HG03039 (cell line): Measurements from ENCODE around the gene GOLGA8A.
"Not testable (repeated sequence)": the region's sequence is repeated elsewhere in the genome, so short reads cannot be mapped to it uniquely, and the experiment has no call there.

ENCODE experiments used
- ATAC-seq: cut with Tn5 transposase; IDR thresholded peaks from one replicate; pipeline ENCODE4 v1.9.1; 2021; ENCODE audit warnings: mild to moderate bottlenecking, moderate library complexity; ENCODE audit not compliant: unreplicated experiment

Gene GOLGA8A

GRCh38 chr15:34409511-34409910, 28.1 kb downstream of the GOLGA8A start:
- ATAC-seq: not testable (repeated sequence)

- not testable (repeated sequence) for ATAC-seq
Measured at GRCh38 chr15:34408973-34409372, 28.6 kb downstream of the GOLGA8A start.

GRCh38 chr15:34403899-34404298, 33.7 kb downstream of the GOLGA8A start:
- ATAC-seq: not testable (repeated sequence)

GRCh38 chr15:34403160-34403598, 34.4 kb downstream of the GOLGA8A start:
- not testable (repeated sequence) for ATAC-seq

GRCh38 chr15:34397637-34398259, 39.9 kb downstream of the GOLGA8A start:
- not testable (repeated sequence) for ATAC-seq

GRCh38 chr15:34392981-34393380, 44.6 kb downstream of the GOLGA8A start:
- ATAC-seq: not testable (repeated sequence)

- not testable (repeated sequence) for ATAC-seq
Measured at GRCh38 chr15:34389594-34390086, 48.0 kb downstream of the GOLGA8A start.
